Vagina (tissue), 2 donors: ENCODE measurements around the gene RGS3.

ENCODE experiments used
- POLR2A ChIP-seq, 2 donors: fragments of 450-650 bp; IDR thresholded peaks; one replicate each; pipeline ENCODE4 v1.6.1; 2017; ENCODE audit warnings: antibody characterized with exemption in 2 of 2, mild to moderate bottlenecking in 2 of 2, moderate library complexity in 2 of 2
- POLR2AphosphoS5 ChIP-seq, 2 donors: sonication (generic); formaldehyde crosslinking; IDR thresholded peaks; one replicate each; pipeline ENCODE4 v1.9.0; 2017; ENCODE audit warnings: antibody characterized with exemption in 2 of 2, mild to moderate bottlenecking in 2 of 2, low read depth in 1 of 2; ENCODE audit not compliant: insufficient read depth in 1 of 2
- TF ChIP-seq, protein P1 (sequence below), 3 experiments: fragments of 450-650 bp in 2 of 3; fragments of 200-600 bp in 1 of 3; sonication (generic) in 1 of 3; IDR thresholded peaks; one replicate each; pipeline ENCODE4 v1.5.1; 2017 to 2019; ENCODE audit warnings: antibody characterized with exemption in 3 of 3, mild to moderate bottlenecking in 2 of 3, moderate library complexity in 2 of 3

DNA sequence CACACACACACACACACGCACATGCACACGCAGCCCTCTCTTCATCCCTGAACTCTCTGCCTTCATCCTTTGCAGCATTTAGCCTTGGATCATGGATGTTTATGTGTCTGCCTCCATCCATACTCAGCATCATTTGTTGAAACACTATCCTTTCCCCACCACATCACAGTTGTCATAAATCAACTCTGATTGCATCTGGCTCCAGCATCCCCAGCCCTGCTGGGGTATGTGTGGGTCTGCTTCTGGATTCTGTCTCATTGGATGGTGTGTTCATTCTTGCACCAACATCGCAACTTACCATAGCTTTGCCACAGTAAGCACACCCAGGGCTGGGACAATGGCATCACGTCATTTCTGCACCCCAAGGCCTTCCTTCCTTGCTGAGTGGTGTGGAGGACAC is 175.4 kb downstream of the RGS3 start:
- TF ChIP-seq, protein P1, sequence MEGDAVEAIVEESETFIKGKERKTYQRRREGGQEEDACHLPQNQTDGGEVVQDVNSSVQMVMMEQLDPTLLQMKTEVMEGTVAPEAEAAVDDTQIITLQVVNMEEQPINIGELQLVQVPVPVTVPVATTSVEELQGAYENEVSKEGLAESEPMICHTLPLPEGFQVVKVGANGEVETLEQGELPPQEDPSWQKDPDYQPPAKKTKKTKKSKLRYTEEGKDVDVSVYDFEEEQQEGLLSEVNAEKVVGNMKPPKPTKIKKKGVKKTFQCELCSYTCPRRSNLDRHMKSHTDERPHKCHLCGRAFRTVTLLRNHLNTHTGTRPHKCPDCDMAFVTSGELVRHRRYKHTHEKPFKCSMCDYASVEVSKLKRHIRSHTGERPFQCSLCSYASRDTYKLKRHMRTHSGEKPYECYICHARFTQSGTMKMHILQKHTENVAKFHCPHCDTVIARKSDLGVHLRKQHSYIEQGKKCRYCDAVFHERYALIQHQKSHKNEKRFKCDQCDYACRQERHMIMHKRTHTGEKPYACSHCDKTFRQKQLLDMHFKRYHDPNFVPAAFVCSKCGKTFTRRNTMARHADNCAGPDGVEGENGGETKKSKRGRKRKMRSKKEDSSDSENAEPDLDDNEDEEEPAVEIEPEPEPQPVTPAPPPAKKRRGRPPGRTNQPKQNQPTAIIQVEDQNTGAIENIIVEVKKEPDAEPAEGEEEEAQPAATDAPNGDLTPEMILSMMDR (IDR thresholded peaks at IDR 0.05): no peak
- no peak for TF ChIP-seq POLR2A (IDR thresholded peaks at IDR 0.05)
- TF ChIP-seq POLR2AphosphoS5 (IDR thresholded peaks at IDR 0.05; ENCODE audit: insufficient read depth in 1 of 2, low read depth in 1 of 2): no peak
